DMS53 (cell line): ENCODE measurements around the gene CDYL2.

Experiments
- DNase-seq: peaks from one replicate; lab custom pipeline; 2025; lab: John Stamatoyannopoulos, UW

The CDYL2 gene

GRCh38 chr16:80620736-80621605 lies 183.4 kb downstream of the CDYL2 start:
- DNase-seq: no peak

GRCh38 chr16:80619824-80620223 lies 184.6 kb downstream of the CDYL2 start:
- no peak for DNase-seq

GRCh38 chr16:80618862-80619648 lies 185.3 kb downstream of the CDYL2 start:
- no peak for DNase-seq

GRCh38 chr16:80616362-80616761 lies 188.0 kb downstream of the CDYL2 start:
- no peak for DNase-seq

GRCh38 chr16:80615735-80616134 lies 188.7 kb downstream of the CDYL2 start:
- no peak for DNase-seq

GRCh38 chr16:80614908-80615671 lies 189.3 kb downstream of the CDYL2 start:
- peak; percentile 4 for DNase-seq

GRCh38 chr16:80612461-80613017 lies 191.9 kb downstream of the CDYL2 start:
- no peak for DNase-seq

GRCh38 chr16:80611930-80612327 lies 192.5 kb downstream of the CDYL2 start:
- no peak for DNase-seq

GRCh38 chr16:80611171-80611929 lies 193.0 kb downstream of the CDYL2 start:
- DNase-seq: no peak

GRCh38 chr16:80610481-80611156 lies 193.8 kb downstream of the CDYL2 start:
- no peak for DNase-seq

GRCh38 chr16:80608946-80609345 lies 195.5 kb downstream of the CDYL2 start:
- no peak for DNase-seq

GRCh38 chr16:80607204-80607603 lies 197.2 kb downstream of the CDYL2 start:
- no peak for DNase-seq

GRCh38 chr16:80606221-80606766 lies 198.1 kb downstream of the CDYL2 start:
- no peak for DNase-seq

GRCh38 chr16:80604600-80605355 lies 199.6 kb downstream of the CDYL2 start:
- DNase-seq: no peak

GRCh38 chr16:80602894-80603293 lies 201.5 kb downstream of the CDYL2 start:
- peak; percentile 14 for DNase-seq

GRCh38 chr16:80601182-80601581 lies 203.2 kb downstream of the CDYL2 start:
- no peak for DNase-seq

- DNase-seq: no peak
Measured at GRCh38 chr16:80599466-80599865, 204.9 kb downstream of the CDYL2 start.

GRCh38 chr16:80596507-80597207 lies 207.7 kb downstream of the CDYL2 start:
- no peak for DNase-seq

GRCh38 chr16:80594756-80595155 lies 209.6 kb downstream of the CDYL2 start:
- no peak for DNase-seq
